ENCODE results near the gene CAPZA1. TPM values are rescaled to one million over a fixed set of nuclear protein-coding genes. Genes with fewer than 3 reads are reported as not detected.

Gene CAPZA1
- total and polyA plus RNA-seq, 2 of the 8 experiments (the other 6 are each of a cell fraction or from before 2014, with no cell fraction given), result 48.9 to 107 TPM

GRCh38 chr1:112579801-112580510, 39.7 kb upstream of the CAPZA1 start:
- DNase-seq (ENCODE audit: low read depth in 1 of 2, low spot score in 2 of 2) (no peak), FAIRE-seq (no peak)
- H2BK12ac ChIP-seq (ENCODE audit: low read depth, low read length), result no peak overlapping the region
- no peaks in the 10 kb centered on the region for H3K79me2 ChIP-seq (ENCODE audit: control insufficient read depth in 1 of 2, insufficient read depth in 2 of 2, low read length in 2 of 2)
- no peaks in the 10 kb centered on the region for H3K9me3 ChIP-seq (ENCODE audit: insufficient read depth in 2 of 2, low read depth in 1 of 2, low read length in 1 of 2)
- no peak overlapping the region for H3K4me3 ChIP-seq (ENCODE audit: extremely low read depth in 1 of 4, insufficient read depth in 2 of 4, low read depth in 3 of 4, low read length in 4 of 4)
- peak overlapping the region in 1 of 4 experiments; percentile 13; a peak in 1 of 7 replicates for H3K9ac ChIP-seq (replicated peaks in 1 of 4; ENCODE audit: extremely low read depth in 1 of 4, low read depth in 3 of 4, low read length in 3 of 4)
- H3K56ac ChIP-seq (replicated peaks; ENCODE audit: insufficient read length, low read depth, low read length), result no peak overlapping the region
- no peak overlapping the region for H2BK15ac ChIP-seq (ENCODE audit: low read length)
- H4K8ac ChIP-seq (ENCODE audit: extremely low read depth, insufficient read depth, low read length), result no peak overlapping the region
- no peak overlapping the region for H3K27ac ChIP-seq (ENCODE audit: low read depth, low read length)
- no peak for TF ChIP-seq BACH1 (IDR thresholded peaks at IDR 0.05; ENCODE audit: low read length)
- TF ChIP-seq ASH2L (IDR thresholded peaks at IDR 0.05; ENCODE audit: low read length), result no peak
- no peak for TF ChIP-seq RFX5 (IDR thresholded peaks at IDR 0.05; ENCODE audit: borderline replicate concordance, low read depth, low read length)
- no peak for TF ChIP-seq EZH2 (IDR thresholded peaks at IDR 0.05; ENCODE audit: low read depth, low read length, severe bottlenecking)
- TF ChIP-seq TBP (IDR thresholded peaks at IDR 0.05; ENCODE audit: low read depth, low read length), result no peak
- TF ChIP-seq SRF (IDR thresholded peaks at IDR 0.05; ENCODE audit: low read depth, low read length), result no peak
- no peak for TF ChIP-seq CBX5 (IDR thresholded peaks at IDR 0.05; ENCODE audit: low read depth, low read length)
- TF ChIP-seq CBX8 (IDR thresholded peaks at IDR 0.05; ENCODE audit: borderline replicate concordance, low read depth, low read length), result no peak
- H3K23ac ChIP-seq (ENCODE audit: insufficient read length), result no peak overlapping the region
- no peak overlapping the region for H3K18ac ChIP-seq (ENCODE audit: extremely low read depth, low read length)
- no peak overlapping the region for H2AFZ ChIP-seq (ENCODE audit: low read length)
- no peak overlapping the region for H3K4ac ChIP-seq (replicated peaks; ENCODE audit: insufficient read length, low read depth, low read length)
- no peak overlapping the region for H2AK5ac ChIP-seq (ENCODE audit: low read depth, low read length)
- H3K14ac ChIP-seq (ENCODE audit: insufficient read length), result no peak overlapping the region
- no peak overlapping the region for H2BK120ac ChIP-seq (replicated peaks; ENCODE audit: low read depth, low read length)
- no peaks in the 10 kb centered on the region for H3K23me2 ChIP-seq (ENCODE audit: low read depth, low read length)
- H3K4me2 ChIP-seq (ENCODE audit: insufficient read depth in 1 of 2, low read depth in 2 of 2, low read length in 2 of 2), result no peak overlapping the region
- H2BK20ac ChIP-seq (ENCODE audit: low read length), result no peak overlapping the region
- H4K5ac ChIP-seq (ENCODE audit: insufficient read length, low read depth, low read length), result no peak overlapping the region
- no peak overlapping the region for H4K91ac ChIP-seq (replicated peaks; ENCODE audit: insufficient read length, low read length)
- H3K4me1 ChIP-seq (replicated peaks in 1 of 4; ENCODE audit: control insufficient read depth in 3 of 4, insufficient read depth in 4 of 4, low read length in 3 of 4), result no peaks in the 10 kb centered on the region
- POLR2A ChIA-PET (ENCODE audit: partially characterized antibody), result interaction anchor here (0.6 kb wide), 1 partner anchor 76 kb away, joined by 3 read pairs; no protein-coding TSS in a partner anchor
- H2BK5ac ChIP-seq (ENCODE audit: low read depth, low read length), result no peak overlapping the region
- H3K79me1 ChIP-seq (ENCODE audit: low read depth, low read length), result no peaks in the 10 kb centered on the region
- H4K20me1 ChIP-seq (replicated peaks in 1 of 2; ENCODE audit: control insufficient read depth in 1 of 2, insufficient read depth in 2 of 2, low read length in 2 of 2), result no peaks in the 10 kb centered on the region
- peaks cover 0 to 29% (median 8%) of the 10 kb centered on the region in 4 experiments; a peak in 5 of 8 replicates for H3K36me3 ChIP-seq (ENCODE audit: control insufficient read depth in 2 of 4, insufficient read depth in 4 of 4, low read length in 3 of 4)
- 90% methylated on average over 5 of the region's 5 CpGs; no CpG with 5 or more reads in 1 of the 2 experiments for WGBS, 2 experiments (ENCODE audit: extremely low coverage in 1 of 2, insufficient coverage in 1 of 2, insufficient read length in 1 of 2, insufficient replicate concordance in 2 of 2, low coverage in 1 of 2, low lambda C conversion rate in 2 of 2, missing lambda C conversion rate in 1 of 2)
- CTCF ChIA-PET (ENCODE audit: partially characterized antibody), result interaction anchor here (1.0 to 1.2 kb wide), 2 partner anchors 27 to 189 kb away, joined by 3 to 4 read pairs; no protein-coding TSS in a partner anchor
- H3K27me3 ChIP-seq (replicated peaks in 1 of 4; ENCODE audit: control insufficient read depth in 3 of 4, extremely low read depth in 1 of 4, insufficient read depth in 3 of 4, low read length in 3 of 4), result no peaks in the 10 kb centered on the region
